Stimulated activated CD8-positive, alpha-beta memory T cell treated with anti-CD3 and anti-CD28 coated beads, Interleukin-2, amount 100 ng/mL, for 1 hour (primary cell): ENCODE measurements around the gene EPHB6.

Source experiments
- DNase-seq, 2 donors: peaks; one replicate each; pipeline ENCODE4 v3.0.0-alpha.2; 2020; ENCODE audit warnings: low read depth in 2 of 2

The EPHB6 gene

DNA sequence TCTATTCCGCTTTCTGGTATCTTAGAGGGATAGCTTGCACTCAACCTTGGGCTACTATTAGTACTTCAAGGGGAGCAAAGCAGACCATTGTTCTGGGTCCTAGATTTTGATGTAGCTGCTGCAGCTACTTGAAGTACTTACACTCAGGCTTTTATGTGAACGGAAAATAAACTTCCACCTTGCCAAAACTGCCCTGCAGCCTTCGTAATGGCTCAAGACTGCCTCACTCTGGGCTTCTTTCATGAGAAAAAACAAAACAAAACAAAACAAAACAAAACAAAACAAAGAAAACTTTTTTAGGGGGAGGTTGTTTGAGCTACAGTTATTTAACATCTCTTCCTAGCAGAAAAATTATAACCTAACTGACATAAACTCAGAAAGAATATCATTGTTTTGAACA lies 19.4 kb upstream of the EPHB6 start:
- no peak for DNase-seq

DNA sequence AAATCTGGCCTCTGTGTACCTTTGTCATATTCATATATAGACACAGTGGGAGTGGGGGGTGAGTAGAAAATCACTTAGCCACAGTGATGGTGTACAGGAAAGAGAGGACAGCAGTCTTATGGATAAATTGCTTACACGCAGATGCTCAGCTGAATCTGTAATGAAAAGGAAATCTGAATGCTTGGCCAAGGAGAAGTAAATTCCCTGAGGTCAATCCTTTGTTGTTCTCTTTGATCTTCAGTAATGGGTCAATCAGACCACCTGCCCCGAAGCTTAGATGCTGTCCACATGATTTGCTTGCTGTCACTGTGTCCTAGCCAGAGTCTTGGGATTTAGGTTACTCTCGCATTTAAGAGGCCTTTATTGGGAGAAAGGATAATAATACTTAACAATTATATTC lies 18.4 kb upstream of the EPHB6 start:
- no peak for DNase-seq

DNA sequence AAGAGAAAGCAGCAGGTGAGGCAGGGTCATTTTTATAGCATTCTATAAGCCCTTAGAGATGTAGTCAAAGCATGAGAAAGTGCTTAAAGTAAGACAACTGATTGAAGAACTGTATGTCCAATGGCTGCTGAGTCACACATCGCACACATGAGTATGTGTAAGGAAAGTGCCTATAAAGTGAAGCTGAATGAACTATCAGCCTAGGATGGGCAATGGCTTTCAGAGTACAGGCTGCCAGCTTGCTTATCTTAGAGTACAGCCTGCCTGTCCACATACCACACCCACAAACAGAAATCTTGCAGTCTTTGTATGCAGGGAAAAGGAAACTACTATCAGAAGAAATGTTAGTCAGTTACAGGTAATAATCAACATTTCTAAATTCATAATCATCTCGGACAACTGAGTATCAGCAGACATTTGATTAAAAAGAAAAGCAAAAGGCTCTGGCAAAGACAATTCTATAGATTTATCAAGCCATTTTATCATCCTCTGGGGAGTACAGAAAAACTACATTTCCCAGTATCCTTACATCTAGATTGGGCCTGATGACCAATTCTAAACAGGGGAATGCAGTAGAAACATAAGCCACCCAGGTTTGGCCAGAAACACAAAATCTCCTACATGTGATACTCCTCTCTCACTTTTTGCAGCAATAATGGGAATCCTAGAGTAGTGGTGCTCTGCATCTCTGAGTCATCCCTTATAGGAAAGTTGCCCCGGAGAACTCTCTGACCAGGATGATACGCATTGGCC lies 16.2 kb upstream of the EPHB6 start:
- no peak for DNase-seq

DNA sequence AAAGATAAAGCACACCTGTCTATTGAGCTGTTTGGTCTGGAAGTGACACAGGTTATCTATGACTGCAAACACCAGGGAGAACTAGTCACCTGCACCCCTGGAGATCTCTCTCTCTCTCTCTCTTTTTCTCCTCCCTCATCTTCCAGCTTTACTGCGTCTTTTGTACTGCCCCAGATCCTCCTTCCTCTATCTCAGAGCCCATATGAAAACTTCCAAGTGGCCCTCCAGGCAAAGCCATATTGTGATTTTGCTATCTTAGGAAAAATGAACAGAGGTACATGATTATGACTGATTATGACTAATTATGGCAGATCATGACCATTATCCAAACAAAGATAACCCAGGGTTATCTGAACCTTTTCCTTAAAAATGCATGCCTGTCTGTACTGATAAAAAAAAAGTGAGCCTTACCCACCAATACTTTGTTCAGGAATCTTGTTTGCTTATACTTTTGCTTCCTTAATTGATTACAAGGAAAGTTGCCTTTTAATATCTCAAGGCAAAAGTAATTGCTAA lies 12.6 kb upstream of the EPHB6 start:
- DNase-seq = no peak

DNA sequence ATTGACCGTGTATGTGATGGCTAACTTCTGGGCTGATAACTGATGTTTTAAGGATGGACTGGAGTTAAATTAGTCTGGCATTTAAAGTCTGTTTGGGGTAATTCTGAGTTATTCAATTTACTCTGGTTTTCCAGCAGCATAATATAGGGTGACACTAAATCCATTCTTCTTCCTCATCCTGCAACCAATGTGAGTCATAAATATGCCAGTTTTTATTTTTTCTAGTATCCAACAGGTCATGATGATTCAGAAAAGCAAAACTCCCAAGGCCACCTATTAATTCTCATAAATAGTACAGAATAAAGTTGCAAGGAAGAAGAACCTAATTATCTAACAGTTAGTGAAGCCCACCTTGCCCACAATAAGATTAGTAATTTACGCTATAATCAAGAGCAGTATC lies 7.5 kb upstream of the EPHB6 start:
- no peak for DNase-seq

DNA sequence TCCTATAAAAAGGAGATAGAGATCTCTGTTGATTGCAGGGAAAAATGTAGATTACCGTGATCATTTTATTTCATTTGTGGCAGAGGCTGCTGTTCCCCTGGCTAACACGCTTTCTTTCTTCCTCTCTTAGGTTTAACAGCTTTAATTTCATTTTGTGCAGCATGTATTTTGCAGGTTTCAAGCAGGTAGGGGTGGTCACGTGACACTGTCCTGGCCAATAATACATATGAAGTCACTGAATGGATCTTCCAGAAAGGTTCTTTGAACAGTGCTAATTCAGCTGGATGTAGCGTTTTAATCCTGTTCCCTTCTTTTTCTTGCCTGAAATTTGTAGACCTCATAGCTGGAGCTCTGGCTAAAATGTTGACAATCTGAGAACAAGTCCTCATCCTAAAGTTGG lies 3.6 kb upstream of the EPHB6 start:
- DNase-seq = no peak

DNA sequence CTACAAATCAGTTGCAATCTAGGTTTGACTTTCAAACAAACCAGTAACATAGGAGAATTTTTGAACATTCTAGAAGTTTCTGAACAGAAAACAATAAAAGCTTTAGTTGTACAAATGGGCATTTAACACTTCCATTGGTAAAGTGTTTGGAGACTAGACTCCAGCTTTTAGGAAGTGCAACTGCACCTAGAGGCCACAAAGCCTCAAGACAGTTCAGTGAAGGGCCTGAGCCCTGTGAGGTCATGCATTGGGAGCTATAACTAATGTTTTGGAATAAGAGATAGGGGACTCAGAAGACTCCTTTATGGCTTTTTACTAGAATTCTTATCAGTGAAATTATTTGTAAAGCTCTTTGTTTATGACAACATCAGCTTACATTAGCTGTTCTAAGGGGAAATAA lies 3.0 kb upstream of the EPHB6 start:
- DNase-seq = no peak

DNA sequence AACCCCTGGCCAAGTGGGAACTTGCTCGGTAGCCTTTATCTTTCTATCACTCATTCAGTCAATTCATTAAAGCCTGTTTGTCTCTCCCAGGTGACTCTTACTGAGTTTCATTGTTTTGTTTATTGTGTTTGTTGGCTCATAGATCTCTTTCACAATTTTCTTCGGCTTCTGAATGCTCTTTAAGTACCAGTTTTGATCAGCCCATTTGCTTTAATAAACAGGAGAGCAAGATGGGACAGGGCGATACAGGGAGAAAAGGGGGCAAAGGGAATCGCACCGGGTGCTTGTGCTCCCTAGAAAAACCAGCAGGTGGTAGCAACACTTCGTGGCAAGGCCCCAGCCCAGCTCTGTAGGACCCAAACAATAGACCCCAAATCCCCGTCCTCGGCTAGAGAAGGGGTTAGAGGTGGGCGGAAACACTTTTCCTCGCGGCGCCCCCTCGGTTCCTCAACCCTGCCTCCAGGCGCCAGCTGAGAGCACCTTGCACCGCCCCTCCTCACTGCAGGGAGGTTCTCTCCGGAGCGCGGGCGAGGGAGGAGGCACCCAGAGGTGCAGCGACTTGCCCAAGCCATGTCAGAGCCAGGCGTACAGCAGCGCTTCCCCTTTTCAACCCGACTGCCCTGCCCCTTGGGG lies 1.0 kb upstream of the EPHB6 start:
- DNase-seq = peak; percentile 26 to 35

DNA sequence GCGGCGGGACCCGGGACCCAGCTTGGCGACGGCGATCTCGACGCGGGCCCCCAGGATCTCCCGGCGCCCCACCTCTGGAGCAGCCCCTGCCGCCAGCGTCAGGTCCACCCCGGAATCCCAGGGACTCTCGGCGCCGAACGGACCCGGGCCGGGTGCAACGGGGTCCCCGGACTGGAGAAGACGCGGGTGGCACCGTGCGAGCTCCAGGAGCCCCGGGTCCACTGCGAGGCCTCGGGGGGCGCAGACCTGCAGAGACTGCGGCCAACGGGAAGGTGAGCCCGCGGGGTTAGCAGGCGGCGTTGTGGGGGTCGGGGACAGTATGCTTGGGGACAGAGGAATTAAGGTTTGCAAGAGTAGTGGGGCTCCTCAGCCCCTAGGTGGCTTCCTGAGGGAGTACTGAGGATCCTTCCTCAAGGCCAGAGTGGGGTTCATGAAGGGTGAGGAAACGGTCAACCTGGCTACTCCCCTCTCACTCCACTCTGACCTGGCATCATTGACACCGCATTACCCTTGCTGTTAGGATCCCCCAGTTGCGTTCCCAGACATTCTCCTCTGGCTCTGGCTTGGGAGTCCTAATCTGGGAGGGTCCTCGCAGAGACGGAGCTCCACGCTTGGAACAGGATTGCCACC lies 353 bp downstream of the EPHB6 start:
- DNase-seq = no peak

DNA sequence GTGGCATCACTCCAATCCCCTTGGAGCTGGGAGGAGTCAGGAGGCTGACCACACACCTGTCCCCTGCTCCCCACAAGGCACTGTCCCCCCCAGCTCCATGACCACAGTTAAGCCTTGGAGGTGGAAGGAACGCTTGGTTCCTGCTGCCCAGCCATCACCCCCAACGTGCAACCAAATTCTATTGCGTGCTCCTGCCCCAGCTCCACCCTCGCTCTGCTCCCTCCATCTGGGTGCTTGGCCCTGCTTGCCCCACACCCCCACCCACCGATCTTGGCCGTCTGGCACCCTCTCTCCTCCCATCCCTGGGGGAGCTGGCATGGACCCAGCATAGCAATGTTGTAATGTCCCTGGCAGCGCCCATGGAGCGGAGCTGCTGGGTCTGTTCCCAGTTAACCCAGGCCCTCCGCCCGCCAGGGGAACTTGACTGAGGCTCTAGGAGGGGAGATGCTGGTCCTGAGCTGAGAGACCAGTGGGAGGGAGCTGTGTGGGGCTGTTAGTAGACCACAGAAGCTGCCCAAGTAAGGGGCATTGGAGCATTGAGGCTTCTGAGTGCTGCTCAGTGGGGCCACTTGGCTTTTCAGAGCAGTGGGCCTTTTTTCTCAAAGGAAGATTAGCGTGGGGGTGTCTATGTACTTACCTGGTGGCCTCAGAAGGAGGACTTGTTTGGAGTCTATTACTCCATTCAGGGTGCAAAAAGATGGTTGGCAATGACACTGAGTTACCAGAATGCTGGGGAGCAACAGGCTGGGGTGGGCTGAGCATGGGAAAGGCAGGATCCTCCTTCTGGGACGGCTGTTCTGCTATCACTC lies 1.1 kb downstream of the EPHB6 start:
- no peak for DNase-seq

DNA sequence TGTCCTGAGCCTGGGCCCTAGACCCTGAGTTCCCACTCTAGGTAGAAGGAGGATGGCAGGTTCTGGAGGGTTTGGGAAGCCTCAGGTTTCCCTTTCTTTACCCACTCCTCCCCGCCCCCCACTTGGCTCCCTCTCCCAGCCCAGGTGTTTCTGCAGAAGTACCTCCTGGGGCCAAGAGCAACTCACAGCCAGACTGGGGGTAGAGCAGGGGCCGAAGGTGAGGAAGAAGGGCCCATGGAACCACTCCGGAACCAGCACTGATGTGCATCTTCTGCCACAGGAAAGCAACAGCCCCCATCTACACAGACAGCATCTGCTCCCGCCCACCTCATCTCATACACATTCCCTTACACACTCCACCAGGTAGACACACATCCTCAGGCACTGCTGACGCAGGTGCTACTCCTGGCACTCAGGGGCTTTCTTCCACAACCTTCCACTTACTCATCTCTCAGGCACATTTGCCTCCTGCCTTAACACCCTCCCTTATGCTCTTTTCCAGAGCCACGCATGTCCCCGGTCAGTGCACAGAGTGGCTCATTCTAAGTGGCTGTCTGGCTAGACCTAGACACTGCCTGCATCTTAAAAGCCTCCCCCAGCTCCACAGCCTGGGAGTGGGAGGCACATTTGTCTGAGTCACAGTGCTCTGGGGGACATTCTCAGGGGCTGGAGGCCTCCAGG lies 1.8 kb downstream of the EPHB6 start:
- no peak for DNase-seq

DNA sequence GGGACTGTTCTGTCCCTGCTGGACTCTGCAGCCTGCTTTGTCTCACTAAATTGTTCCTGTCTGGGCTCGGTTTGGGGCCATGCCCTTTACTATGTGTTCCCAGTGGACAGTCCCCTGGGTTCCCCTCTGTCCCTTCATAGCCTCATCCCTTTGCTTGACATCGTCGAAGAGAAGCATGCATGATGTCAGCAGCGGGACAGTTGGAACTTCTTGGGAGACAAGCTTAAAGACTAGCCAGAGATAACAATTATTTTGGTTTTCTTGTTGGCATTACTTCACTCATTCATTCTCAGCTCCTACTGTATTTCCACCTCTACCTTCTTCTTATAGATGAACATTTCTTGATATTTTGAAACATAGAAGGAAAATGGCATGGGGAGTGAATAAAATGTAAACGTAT lies 2.7 kb downstream of the EPHB6 start:
- no peak for DNase-seq

DNA sequence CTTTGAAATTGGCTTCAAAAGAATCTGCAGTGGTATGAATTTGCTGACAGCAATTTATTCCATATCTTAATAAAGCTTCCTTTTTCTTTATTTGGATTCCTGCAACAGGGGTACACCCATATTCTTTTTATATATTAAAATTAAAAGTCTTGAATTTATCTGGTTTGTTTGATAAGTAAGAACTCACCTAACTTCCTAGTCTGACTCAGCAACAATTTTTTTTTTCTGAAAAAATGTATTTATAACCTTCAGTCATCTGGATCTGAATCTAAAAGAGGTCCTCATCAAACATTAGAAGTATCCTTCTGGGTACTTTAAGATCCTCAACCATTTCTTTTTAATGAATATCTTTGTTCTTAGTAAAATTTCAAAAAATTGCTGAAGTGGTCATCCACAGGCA lies 4.5 kb downstream of the EPHB6 start:
- no peak for DNase-seq

DNA sequence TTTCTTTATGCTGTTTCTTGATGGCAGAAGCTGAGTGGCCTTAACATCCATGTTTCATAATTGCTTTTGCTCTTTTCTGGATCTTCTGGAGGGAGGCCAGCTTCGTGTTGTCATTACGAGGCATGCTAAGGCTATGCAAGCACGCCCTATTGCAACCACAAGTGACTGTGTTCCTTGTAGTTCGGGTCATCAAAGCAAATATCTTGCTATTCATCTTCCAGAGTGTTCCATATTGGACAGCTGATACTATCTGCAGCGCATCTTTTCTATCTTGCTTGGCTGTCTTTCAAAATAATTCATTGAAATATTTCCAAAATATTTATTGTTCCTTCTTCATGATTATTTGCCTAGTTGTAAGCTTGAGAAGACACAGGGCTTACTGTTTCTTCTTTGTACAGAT lies 5.0 kb downstream of the EPHB6 start:
- DNase-seq = no peak

DNA sequence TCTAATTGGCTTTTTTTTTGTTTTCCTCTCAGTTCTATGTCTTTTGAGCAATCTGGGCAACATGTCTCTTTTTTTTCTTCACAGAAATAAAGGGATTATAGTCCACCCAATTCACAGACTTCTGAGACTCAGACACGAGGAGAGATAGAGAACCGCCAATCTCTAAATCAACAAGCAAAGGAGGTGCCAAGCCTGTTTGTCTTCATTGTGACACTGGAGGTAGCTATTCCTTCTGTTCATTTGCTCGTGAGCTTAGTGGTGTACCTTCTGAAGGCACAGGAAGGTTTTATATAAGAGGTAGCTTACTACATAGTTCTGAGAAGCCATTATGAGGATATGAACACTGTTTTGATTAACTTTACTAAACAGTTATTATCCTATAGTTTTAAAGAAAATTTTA lies 6.1 kb downstream of the EPHB6 start:
- DNase-seq = no peak

DNA sequence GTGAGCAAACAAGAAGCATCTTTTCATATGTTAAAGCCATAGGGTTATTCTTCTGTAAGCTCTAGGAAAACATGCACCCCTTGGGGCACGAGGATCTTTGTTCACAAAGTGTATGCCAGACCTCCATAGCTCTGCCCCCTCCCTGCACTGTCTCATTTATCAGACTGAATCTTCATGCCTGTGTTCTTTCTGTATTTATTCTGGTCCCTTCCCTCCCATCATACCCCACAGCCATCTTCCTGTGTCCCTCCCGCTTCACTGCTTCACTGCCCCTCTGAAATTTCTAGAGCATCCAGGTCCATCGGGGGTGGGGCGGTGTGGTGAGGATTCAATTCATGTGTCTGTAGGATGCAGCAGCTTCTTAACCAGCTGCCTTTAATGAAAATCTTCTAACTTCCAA lies 7.5 kb downstream of the EPHB6 start:
- DNase-seq = no peak

DNA sequence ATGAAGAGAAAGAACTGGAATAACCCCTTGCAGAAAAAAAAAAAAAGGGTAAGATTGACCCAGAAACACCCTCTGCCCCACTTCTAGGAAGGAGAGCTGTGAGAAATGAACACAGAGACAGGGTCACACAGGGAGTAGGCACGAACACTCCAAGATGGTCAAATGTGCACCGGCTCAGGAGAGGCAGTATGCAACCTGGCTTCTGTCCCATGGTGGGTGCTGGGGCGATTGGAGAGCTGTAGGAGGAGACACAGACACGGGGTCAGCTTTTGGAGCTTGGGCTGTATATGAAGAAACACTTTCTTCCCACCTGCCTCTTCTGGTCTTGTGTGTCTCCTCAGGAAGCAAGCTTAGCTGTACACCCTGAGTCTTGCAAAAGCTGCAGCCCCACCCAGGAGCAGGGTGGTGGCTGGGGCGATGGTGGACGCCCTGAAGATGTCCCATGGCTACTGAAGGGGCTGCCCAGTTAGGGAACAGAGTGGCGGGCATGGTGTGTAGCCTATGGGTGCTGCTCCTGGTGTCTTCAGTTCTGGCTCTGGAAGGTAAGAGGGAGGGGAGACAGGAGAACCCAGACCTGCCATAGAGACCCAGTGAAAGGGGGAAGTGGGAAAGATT lies 8.0 kb downstream of the EPHB6 start:
- DNase-seq = no peak

DNA sequence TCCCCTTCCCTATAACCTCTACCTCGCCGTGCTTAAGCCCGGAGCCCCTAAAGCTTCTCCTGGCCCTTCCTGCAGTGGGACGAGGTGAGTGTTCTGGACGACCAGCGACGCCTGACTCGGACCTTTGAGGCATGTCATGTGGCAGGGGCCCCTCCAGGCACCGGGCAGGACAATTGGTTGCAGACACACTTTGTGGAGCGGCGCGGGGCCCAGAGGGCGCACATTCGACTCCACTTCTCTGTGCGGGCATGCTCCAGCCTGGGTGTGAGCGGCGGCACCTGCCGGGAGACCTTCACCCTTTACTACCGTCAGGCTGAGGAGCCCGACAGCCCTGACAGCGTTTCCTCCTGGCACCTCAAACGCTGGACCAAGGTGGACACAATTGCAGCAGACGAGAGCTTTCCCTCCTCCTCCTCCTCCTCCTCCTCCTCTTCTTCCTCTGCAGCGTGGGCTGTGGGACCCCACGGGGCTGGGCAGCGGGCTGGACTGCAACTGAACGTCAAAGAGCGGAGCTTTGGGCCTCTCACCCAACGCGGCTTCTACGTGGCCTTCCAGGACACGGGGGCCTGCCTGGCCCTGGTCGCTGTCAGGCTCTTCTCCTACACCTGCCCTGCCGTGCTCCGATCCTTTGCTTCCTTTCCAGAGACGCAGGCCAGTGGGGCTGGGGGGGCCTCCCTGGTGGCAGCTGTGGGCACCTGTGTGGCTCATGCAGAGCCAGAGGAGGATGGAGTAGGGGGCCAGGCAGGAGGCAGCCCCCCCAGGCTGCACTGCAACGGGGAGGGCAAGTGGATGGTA lies 9.2 kb downstream of the EPHB6 start:
- DNase-seq = no peak

DNA sequence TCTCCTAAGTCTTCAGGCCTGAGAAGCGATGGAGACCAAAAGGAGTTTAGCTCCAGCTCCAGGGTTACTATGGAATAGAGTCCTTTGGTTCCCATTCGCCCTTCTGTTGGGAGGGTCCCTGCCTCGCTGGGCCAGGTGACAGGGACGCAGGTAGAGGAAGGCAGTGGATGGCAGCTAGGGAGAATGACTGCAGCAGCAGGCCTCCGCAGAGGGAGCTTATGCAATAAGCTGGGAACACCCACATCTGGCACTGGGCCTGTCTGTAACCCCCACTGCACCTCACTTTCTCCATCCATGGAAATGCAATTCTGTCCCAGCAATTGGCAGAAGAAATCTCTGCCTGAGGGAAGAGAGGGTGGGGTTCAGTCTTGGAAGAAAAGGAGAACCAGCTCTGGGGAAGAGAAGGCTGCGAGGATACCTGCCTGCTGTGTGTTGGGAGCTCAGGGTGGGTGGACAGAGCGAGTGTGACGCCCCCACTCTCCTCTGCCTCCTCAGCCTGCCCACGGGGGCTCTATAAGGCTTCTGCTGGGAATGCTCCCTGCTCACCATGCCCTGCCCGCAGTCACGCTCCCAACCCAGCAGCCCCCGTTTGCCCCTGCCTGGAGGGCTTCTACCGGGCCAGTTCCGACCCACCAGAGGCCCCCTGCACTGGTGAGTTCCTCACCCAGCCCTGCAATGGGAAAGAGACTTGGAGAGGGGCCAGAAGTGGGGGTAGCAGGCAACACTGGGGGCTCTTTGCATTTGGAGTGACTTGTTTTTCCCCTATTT lies 10.3 kb downstream of the EPHB6 start:
- DNase-seq = no peak

DNA sequence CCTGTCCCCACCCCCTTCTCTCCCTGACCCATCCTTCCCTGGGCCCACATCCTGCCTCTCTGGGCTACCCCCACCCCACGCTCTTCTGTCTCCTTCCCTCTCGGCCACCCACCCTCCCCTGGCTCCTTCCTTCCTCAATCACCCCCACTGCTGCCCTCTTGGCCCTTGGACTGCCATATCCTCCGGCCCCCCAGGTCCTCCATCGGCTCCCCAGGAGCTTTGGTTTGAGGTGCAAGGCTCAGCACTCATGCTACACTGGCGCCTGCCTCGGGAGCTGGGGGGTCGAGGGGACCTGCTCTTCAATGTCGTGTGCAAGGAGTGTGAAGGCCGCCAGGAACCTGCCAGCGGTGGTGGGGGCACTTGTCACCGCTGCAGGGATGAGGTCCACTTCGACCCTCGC lies 10.9 kb downstream of the EPHB6 start:
- no peak for DNase-seq
